GM21526 (cell line): ENCODE measurements around the gene MSH6.

Experiments
- ATAC-seq: cut with Tn5 transposase; IDR thresholded peaks from one replicate; pipeline ENCODE4 v1.9.1; 2021; ENCODE audit warnings: moderate library complexity; ENCODE audit not compliant: unreplicated experiment, low FRiP score

The MSH6 gene

GRCh38 chr2:47778698-47779425, 4.1 kb upstream of the MSH6 start:
- ATAC-seq: no peak

- ATAC-seq: no peak
These were observed 3.5 kb upstream of the MSH6 start for GRCh38 chr2:47779426-47779790.

GRCh38 chr2:47782381-47782670, 619 bp upstream of the MSH6 start:
- no peak for ATAC-seq

- ATAC-seq: peak; percentile 19
These were observed 774 bp downstream of the MSH6 start for GRCh38 chr2:47783486-47784351.

GRCh38 chr2:47784352-47784851, 1.5 kb downstream of the MSH6 start:
- no peak for ATAC-seq

GRCh38 chr2:47785986-47786385, 3.0 kb downstream of the MSH6 start:
- ATAC-seq: no peak

GRCh38 chr2:47796090-47796697, 13.2 kb downstream of the MSH6 start:
- no peak for ATAC-seq

- no peak for ATAC-seq
These were observed 15.7 kb downstream of the MSH6 start for GRCh38 chr2:47798631-47799030.

- no peak for ATAC-seq
These were observed 16.2 kb downstream of the MSH6 start for GRCh38 chr2:47799031-47799609.

GRCh38 chr2:47801118-47801517, 18.2 kb downstream of the MSH6 start:
- ATAC-seq: no peak

- ATAC-seq: no peak
These were observed 20.4 kb downstream of the MSH6 start for GRCh38 chr2:47803363-47803762.

GRCh38 chr2:47803770-47804169, 20.8 kb downstream of the MSH6 start:
- ATAC-seq: no peak

- ATAC-seq: no peak
These were observed 22.9 kb downstream of the MSH6 start for GRCh38 chr2:47805850-47806249.

- ATAC-seq: no peak
These were observed 25.7 kb downstream of the MSH6 start for GRCh38 chr2:47808614-47809013.

GRCh38 chr2:47809903-47810302, 27.0 kb downstream of the MSH6 start:
- no peak for ATAC-seq

- ATAC-seq: no peak
These were observed 27.9 kb downstream of the MSH6 start for GRCh38 chr2:47810850-47811249.

GRCh38 chr2:47811668-47812067, 28.7 kb downstream of the MSH6 start:
- ATAC-seq: no peak

GRCh38 chr2:47815764-47816163, 32.8 kb downstream of the MSH6 start:
- ATAC-seq: no peak

GRCh38 chr2:47818777-47819176, 35.8 kb downstream of the MSH6 start:
- no peak for ATAC-seq

GRCh38 chr2:47819834-47820233, 36.9 kb downstream of the MSH6 start:
- no peak for ATAC-seq

- ATAC-seq: no peak
These were observed 39.6 kb downstream of the MSH6 start for GRCh38 chr2:47822518-47822917.
